Activated CD4-positive, alpha-beta T cell treated with anti-CD3 and anti-CD28 coated beads, Interleukin-2, amount 10 ng/mL, durations not matched to agents 7 days and 5 days (primary cell): ENCODE measurements around the gene DEXI. TPM values are rescaled to one million over a fixed set of nuclear protein-coding genes. Genes with fewer than 3 reads are reported as not detected.

ENCODE experiments used
- CTCF ChIA-PET: fragments of 350-600 bp; sonication (Branson Sonifier 250); formaldehyde crosslinking; loops from one replicate; lab custom pipeline; 2021; ENCODE audit warnings: antibody characterized with exemption; lab: Charles Lee
- POLR2A ChIA-PET: fragments of 350-600 bp; sonication (Branson Sonifier 250); formaldehyde crosslinking; loops from one replicate; lab custom pipeline; 2021; ENCODE audit warnings: antibody characterized with exemption; lab: Charles Lee
- DNase-seq: peaks from one replicate; pipeline ENCODE4 v3.0.0-alpha.2; 2020
- H3K27ac Mint-ChIP-seq: one replicate; pipeline ENCODE4 v1.8.0; 2021; ENCODE audit warnings: mild to moderate bottlenecking, moderate library complexity, mixed read lengths
- H3K27me3 Mint-ChIP-seq: one replicate; pipeline ENCODE4 v1.8.0; 2021; ENCODE audit warnings: mixed read lengths
- H3K36me3 Mint-ChIP-seq: one replicate; pipeline ENCODE4 v1.8.0; 2021; ENCODE audit warnings: low read depth, mixed read lengths
- H3K4me1 Mint-ChIP-seq: one replicate; pipeline ENCODE4 v1.8.0; 2021; ENCODE audit warnings: mixed read lengths
- H3K4me3 Mint-ChIP-seq: one replicate; pipeline ENCODE4 v1.8.0; 2021; ENCODE audit warnings: mild to moderate bottlenecking, moderate library complexity, mixed read lengths
- H3K9me3 Mint-ChIP-seq: one replicate; pipeline ENCODE4 v1.8.0; 2021; ENCODE audit warnings: mixed read lengths
- total RNA-seq, 2 experiments: library from RNA; stranded (reverse); gene quantifications; one replicate each; pipeline ENCODE4 v1.2.3, GENCODE V29; 2021

The DEXI gene
- total RNA-seq, 2 experiments from 2014 or later = 29.2 to 36.9 TPM

GRCh38 chr16:10920726-10921427 is 21.4 kb downstream of the DEXI start:
- Mint-ChIP-seq H3K4me3 (no peak overlapping the region), H3K9me3 (no peaks in the 10 kb centered on the region), H3K27me3 (no peaks in the 10 kb centered on the region), H3K27ac (no peak overlapping the region), H3K4me1 (peaks cover 6% of the 10 kb centered on the region), H3K36me3 (peaks cover 18% of the 10 kb centered on the region)
- ChIA-PET POLR2A (no interaction called here), CTCF (interaction anchor here (0.6 kb wide), 1 partner anchor 232 kb away, joined by 3 read pairs; no protein-coding TSS in a partner anchor)
- DNase-seq = no peak

DNA sequence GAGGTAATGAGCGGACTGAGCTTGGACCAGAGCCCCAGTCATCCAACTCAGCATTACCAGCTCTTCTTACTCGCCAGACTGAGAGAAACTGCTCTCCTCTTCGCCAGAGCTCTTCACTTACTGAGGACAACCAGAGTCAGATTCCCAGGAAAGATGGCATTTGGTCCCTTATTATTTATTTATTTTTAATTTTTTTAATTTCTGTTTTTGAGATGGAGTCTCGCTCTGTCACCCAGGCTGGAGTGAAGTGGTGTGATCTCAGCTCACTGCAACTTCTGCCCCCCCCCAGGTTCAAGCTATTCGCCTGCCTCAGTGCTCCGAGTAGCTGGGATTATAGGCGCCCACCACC is 23.3 kb downstream of the DEXI start:
- Mint-ChIP-seq H3K9me3 (no peaks in the 10 kb centered on the region), H3K36me3 (peaks cover 8% of the 10 kb centered on the region)
- POLR2A ChIA-PET = no interaction called here

GRCh38 chr16:10918294-10919002 is 23.8 kb downstream of the DEXI start:
- Mint-ChIP-seq H3K4me1 (peaks cover 7% of the 10 kb centered on the region), H3K36me3 (peaks cover 10% of the 10 kb centered on the region), H3K27me3 (no peaks in the 10 kb centered on the region), H3K9me3 (no peaks in the 10 kb centered on the region), H3K4me3 (no peak overlapping the region), H3K27ac (no peak overlapping the region)
- peak; percentile 86 for DNase-seq
- POLR2A ChIA-PET = no interaction called here
- CTCF ChIA-PET = interaction anchor here (0.7 to 2.3 kb wide), 21 partner anchors 8 to 404 kb away, joined by 3 to 12 read pairs (median 5); partner anchors contain the start of genes CIITA, DEXI and NUBP1

More for the DNA sequence above, 23.3 kb downstream of the DEXI start:
- peaks cover 7% of the 10 kb centered on the region for H3K4me1 Mint-ChIP-seq
- no peak for DNase-seq
- CTCF ChIA-PET = interaction anchor here (0.9 to 2.3 kb wide), 20 partner anchors 9 to 405 kb away, joined by 3 to 12 read pairs (median 5); partner anchors contain the start of genes CIITA, DEXI and NUBP1
- H3K4me3 Mint-ChIP-seq = no peak overlapping the region
- no peak overlapping the region for H3K27ac Mint-ChIP-seq
- no peaks in the 10 kb centered on the region for H3K27me3 Mint-ChIP-seq

DNA sequence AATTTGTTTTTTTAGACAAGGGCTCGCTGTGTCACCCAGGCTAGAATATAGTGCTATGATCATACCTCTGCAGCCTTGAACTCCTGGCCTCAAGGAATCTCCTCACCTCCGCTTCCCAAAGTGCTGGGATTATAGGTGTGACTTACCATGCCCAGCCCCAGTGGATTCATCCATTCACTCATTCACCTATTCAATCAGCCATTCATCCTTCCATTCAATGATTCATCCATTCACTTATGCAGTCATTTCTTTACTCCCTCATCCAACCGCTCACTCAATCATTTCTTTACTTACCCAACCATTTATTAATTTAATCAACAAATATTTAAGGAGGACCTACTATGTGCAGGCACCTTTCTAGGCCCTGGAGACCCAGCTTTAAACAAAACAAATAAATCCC is 25.7 kb downstream of the DEXI start:
- Mint-ChIP-seq H3K36me3 (peaks cover 10% of the 10 kb centered on the region), H3K4me1 (peaks cover 7% of the 10 kb centered on the region), H3K27ac (no peak overlapping the region), H3K4me3 (no peak overlapping the region), H3K9me3 (no peaks in the 10 kb centered on the region), H3K27me3 (no peaks in the 10 kb centered on the region)
- ChIA-PET POLR2A (no interaction called here), CTCF (interaction anchor here (0.6 to 1.4 kb wide), 3 partner anchors 57 to 179 kb away, joined by 3 read pairs; no protein-coding TSS in a partner anchor)
- no peak for DNase-seq

GRCh38 chr16:10911267-10911666 is 31.0 kb downstream of the DEXI start:
- Mint-ChIP-seq H3K27ac (no peak overlapping the region), H3K4me3 (no peak overlapping the region), H3K9me3 (no peaks in the 10 kb centered on the region), H3K36me3 (peaks cover 9% of the 10 kb centered on the region), H3K27me3 (no peaks in the 10 kb centered on the region), H3K4me1 (peaks cover 2% of the 10 kb centered on the region)
- POLR2A ChIA-PET = no interaction called here
- no peak for DNase-seq
- CTCF ChIA-PET = interaction anchor here (0.6 to 1.7 kb wide), 3 partner anchors 7 to 396 kb away, joined by 3 to 6 read pairs (median 3); no protein-coding TSS in a partner anchor

DNA sequence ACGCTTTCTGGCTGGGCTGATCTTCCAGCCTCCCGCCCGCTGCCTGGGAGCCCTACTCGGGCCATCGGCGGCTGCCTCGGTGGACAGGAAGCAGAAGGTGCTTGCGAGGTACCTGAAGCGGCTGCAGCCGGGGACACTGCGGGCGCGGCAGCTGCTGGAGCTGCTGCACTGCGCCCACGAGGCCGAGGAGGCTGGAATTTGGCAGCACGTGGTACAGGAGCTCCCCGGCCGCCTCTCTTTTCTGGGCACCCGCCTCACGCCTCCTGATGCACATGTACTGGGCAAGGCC is 34.6 kb downstream of the DEXI start:
- Mint-ChIP-seq H3K4me3 (no peak overlapping the region), H3K36me3 (peaks cover 33% of the 10 kb centered on the region), H3K4me1 (no peaks in the 10 kb centered on the region), H3K9me3 (peaks cover 3% of the 10 kb centered on the region), H3K27ac (no peak overlapping the region), H3K27me3 (no peaks in the 10 kb centered on the region)
- CTCF ChIA-PET = interaction anchor here (1.2 to 2.2 kb wide), 2 partner anchors 11 to 46 kb away, joined by 3 to 9 read pairs; no protein-coding TSS in a partner anchor
- POLR2A ChIA-PET = no interaction called here
- no peak for DNase-seq

- H3K9me3 Mint-ChIP-seq = peaks cover 5% of the 10 kb centered on the region
- DNase-seq = no peak
- peaks cover 39% of the 10 kb centered on the region for H3K36me3 Mint-ChIP-seq
- H3K27me3 Mint-ChIP-seq = no peaks in the 10 kb centered on the region
- H3K27ac Mint-ChIP-seq = no peak overlapping the region
- ChIA-PET POLR2A (no interaction called here), CTCF (interaction anchor here (1.2 to 2.2 kb wide), 3 partner anchors 11 to 46 kb away, joined by 3 to 9 read pairs (median 3); partner anchors contain the start of gene CIITA)
- H3K4me3 Mint-ChIP-seq = no peak overlapping the region
- no peaks in the 10 kb centered on the region for H3K4me1 Mint-ChIP-seq
Observed at GRCh38 chr16:10906914-10907756, 35.1 kb downstream of the DEXI start.

DNA sequence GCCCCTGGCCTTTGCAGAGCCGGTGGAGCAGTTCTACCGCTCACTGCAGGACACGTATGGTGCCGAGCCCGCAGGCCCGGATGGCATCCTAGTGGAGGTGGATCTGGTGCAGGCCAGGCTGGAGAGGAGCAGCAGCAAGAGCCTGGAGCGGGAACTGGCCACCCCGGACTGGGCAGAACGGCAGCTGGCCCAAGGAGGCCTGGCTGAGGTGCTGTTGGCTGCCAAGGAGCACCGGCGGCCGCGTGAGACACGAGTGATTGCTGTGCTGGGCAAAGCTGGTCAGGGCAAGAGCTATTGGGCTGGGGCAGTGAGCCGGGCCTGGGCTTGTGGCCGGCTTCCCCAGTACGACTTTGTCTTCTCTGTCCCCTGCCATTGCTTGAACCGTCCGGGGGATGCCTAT is 35.8 kb downstream of the DEXI start:
- H3K27me3 Mint-ChIP-seq = no peaks in the 10 kb centered on the region
- H3K27ac Mint-ChIP-seq = no peak overlapping the region
- ChIA-PET POLR2A (no interaction called here), CTCF (interaction anchor here (1.6 to 2.2 kb wide), 2 partner anchors 12 to 29 kb away, joined by 3 to 9 read pairs; partner anchors contain the start of gene CIITA)
- H3K9me3 Mint-ChIP-seq = peaks cover 5% of the 10 kb centered on the region
- no peak for DNase-seq
- H3K36me3 Mint-ChIP-seq = peaks cover 43% of the 10 kb centered on the region
- no peaks in the 10 kb centered on the region for H3K4me1 Mint-ChIP-seq
- no peak overlapping the region for H3K4me3 Mint-ChIP-seq

- Mint-ChIP-seq H3K27ac (no peak overlapping the region), H3K9me3 (peaks cover 5% of the 10 kb centered on the region), H3K4me1 (no peaks in the 10 kb centered on the region), H3K36me3 (peaks cover 62% of the 10 kb centered on the region), H3K27me3 (no peaks in the 10 kb centered on the region), H3K4me3 (no peak overlapping the region)
- POLR2A ChIA-PET = interaction anchor here (0.6 kb wide), 1 partner anchor 62 kb away, joined by 4 read pairs; no protein-coding TSS in a partner anchor
- CTCF ChIA-PET = interaction anchor here (2.0 kb wide), 1 partner anchor 15 kb away, joined by 8 read pairs; no protein-coding TSS in a partner anchor
- DNase-seq = no peak
Observed at GRCh38 chr16:10902999-10903398, 39.3 kb downstream of the DEXI start.

DNA sequence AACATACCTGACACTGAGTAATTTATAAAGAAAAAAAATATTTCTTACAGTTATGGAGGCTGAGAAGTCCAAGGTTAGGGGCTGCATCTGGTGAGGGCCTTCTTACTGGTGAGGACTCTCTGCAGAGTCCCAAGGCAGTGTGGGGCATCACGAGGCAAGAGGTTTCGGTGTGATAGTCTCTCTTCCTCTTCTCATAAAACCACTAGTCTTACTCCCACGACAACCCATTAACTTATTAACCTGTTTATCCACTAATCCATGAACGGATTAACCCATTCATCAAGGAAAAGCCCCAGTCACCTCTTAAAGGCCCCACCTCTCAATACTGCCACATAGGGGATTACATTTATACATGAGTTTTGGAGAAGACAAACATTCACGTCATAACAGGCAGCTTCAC is 45.1 kb downstream of the DEXI start:
- Mint-ChIP-seq H3K36me3 (peaks cover 40% of the 10 kb centered on the region), H3K9me3 (no peaks in the 10 kb centered on the region), H3K4me1 (peaks cover 1% of the 10 kb centered on the region), H3K27ac (no peak overlapping the region), H3K4me3 (no peak overlapping the region), H3K27me3 (no peaks in the 10 kb centered on the region)
- ChIA-PET CTCF (interaction anchor here (1.8 kb wide), 1 partner anchor 10 kb away, joined by 4 read pairs; no protein-coding TSS in a partner anchor), POLR2A (interaction anchor here (0.5 kb wide), 1 partner anchor 9 kb away, joined by 3 read pairs; no protein-coding TSS in a partner anchor)
- no peak for DNase-seq

DNA sequence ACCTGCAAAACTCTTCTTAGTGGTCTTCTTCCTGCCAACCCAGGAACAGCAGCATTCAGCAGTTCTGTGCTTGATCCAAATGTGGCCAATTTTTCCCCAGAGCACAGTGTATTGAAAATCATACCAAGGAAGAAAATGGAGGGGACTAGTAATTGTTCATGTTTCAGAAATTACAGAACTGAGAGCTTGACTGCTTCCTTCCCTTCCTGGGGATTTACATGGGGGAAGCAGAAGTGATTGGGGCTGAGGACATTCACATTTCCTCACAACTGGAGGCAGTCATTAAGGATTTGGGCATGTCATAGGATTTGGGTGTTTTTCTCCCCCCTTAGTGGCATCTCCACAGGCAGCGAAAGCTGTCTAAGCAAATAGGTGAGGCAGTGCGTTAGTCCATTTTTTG is 45.5 kb downstream of the DEXI start:
- Mint-ChIP-seq H3K27me3 (no peaks in the 10 kb centered on the region), H3K27ac (no peak overlapping the region), H3K36me3 (peaks cover 38% of the 10 kb centered on the region), H3K4me3 (no peak overlapping the region), H3K4me1 (peaks cover 3% of the 10 kb centered on the region), H3K9me3 (no peaks in the 10 kb centered on the region)
- ChIA-PET POLR2A (no interaction called here), CTCF (interaction anchor here (1.2 to 1.8 kb wide), 2 partner anchors 10 to 22 kb away, joined by 3 to 4 read pairs; no protein-coding TSS in a partner anchor)
- DNase-seq = no peak

GRCh38 chr16:10896165-10896564 is 46.1 kb downstream of the DEXI start:
- Mint-ChIP-seq H3K4me3 (no peak overlapping the region), H3K27me3 (no peaks in the 10 kb centered on the region), H3K9me3 (no peaks in the 10 kb centered on the region), H3K27ac (no peak overlapping the region), H3K4me1 (peaks cover 4% of the 10 kb centered on the region), H3K36me3 (peaks cover 34% of the 10 kb centered on the region)
- POLR2A ChIA-PET = no interaction called here
- DNase-seq = no peak
- CTCF ChIA-PET = interaction anchor here (0.6 to 1.2 kb wide), 3 partner anchors 13 to 160 kb away, joined by 3 read pairs; no protein-coding TSS in a partner anchor
